CD8-positive, alpha-beta memory T cell (primary cell): ENCODE measurements around the gene UQCC2. TPM values are rescaled to one million over a fixed set of nuclear protein-coding genes. Genes with fewer than 3 reads are reported as not detected.

ENCODE experiments used
- CTCF ChIA-PET: fragments of 350-600 bp; sonication (Branson Sonifier 250); formaldehyde crosslinking; loops from one replicate; lab custom pipeline; 2021; ENCODE audit warnings: antibody characterized with exemption; lab: Charles Lee
- POLR2A ChIA-PET: fragments of 350-600 bp; sonication (Branson Sonifier 250); formaldehyde crosslinking; loops from one replicate; lab custom pipeline; 2021; ENCODE audit warnings: antibody characterized with exemption; lab: Charles Lee
- DNase-seq, 5 donors: peaks; one replicate each; pipeline versions ENCODE4 v3.0.0 to v3.0.0-alpha.2; 2020 to 2022; ENCODE audit warnings: mixed read lengths in 1 of 5
- H3K27ac ChIP-seq: one replicate; pipeline ENCODE4 v1.7.0; 2013; ENCODE audit warnings: low read depth, mild to moderate bottlenecking, low read length, moderate library complexity
- H3K27me3 ChIP-seq: 2 replicates; pipeline ENCODE4 v1.7.0; 2013; ENCODE audit warnings: low read length, mild to moderate bottlenecking; ENCODE audit not compliant: insufficient read depth, poor library complexity, severe bottlenecking
- H3K36me3 ChIP-seq: 2 replicates; pipeline ENCODE4 v1.7.0; 2013; ENCODE audit warnings: mild to moderate bottlenecking, low read length, moderate library complexity; ENCODE audit not compliant: insufficient read depth
- H3K4me1 ChIP-seq: 2 replicates; pipeline ENCODE4 v1.7.0; 2013; ENCODE audit warnings: mild to moderate bottlenecking, low read length, moderate library complexity; ENCODE audit not compliant: insufficient read depth
- H3K4me3 ChIP-seq: 2 replicates; pipeline ENCODE4 v1.7.0; 2013; ENCODE audit warnings: mild to moderate bottlenecking, low read length
- H3K9me3 ChIP-seq: 2 replicates; pipeline ENCODE4 v1.7.0; 2013; ENCODE audit warnings: mild to moderate bottlenecking, low read length
- H3K27ac Mint-ChIP-seq, 8 donors: one replicate each; pipeline ENCODE4 v1.8.0; 2020 to 2021; ENCODE audit warnings: mixed read lengths in 8 of 8, mild to moderate bottlenecking in 6 of 8, inconsistent platforms in 3 of 8, moderate library complexity in 3 of 8
- H3K27me3 Mint-ChIP-seq, 2 donors: one replicate each; pipeline ENCODE4 v1.8.0; 2020 to 2021; ENCODE audit warnings: mixed read lengths in 2 of 2, mild to moderate bottlenecking in 1 of 2, moderate library complexity in 1 of 2
- H3K36me3 Mint-ChIP-seq, 3 donors: one replicate each; pipeline ENCODE4 v1.8.0; 2020 to 2021; ENCODE audit warnings: mixed read lengths in 3 of 3, inconsistent platforms in 1 of 3, mild to moderate bottlenecking in 1 of 3
- H3K4me1 Mint-ChIP-seq, 3 donors: one replicate each; pipeline ENCODE4 v1.8.0; 2020 to 2021; ENCODE audit warnings: mixed read lengths in 3 of 3, inconsistent platforms in 1 of 3, mild to moderate bottlenecking in 1 of 3
- H3K4me3 Mint-ChIP-seq, 7 donors: one replicate each; pipeline ENCODE4 v1.8.0; 2020 to 2021; ENCODE audit warnings: mixed read lengths in 7 of 7, mild to moderate bottlenecking in 6 of 7, moderate library complexity in 4 of 7, inconsistent platforms in 2 of 7
- H3K9me3 Mint-ChIP-seq, 5 donors: one replicate each; pipeline ENCODE4 v1.8.0; 2020 to 2022; ENCODE audit warnings: mixed read lengths in 5 of 5, mild to moderate bottlenecking in 3 of 5, moderate library complexity in 2 of 5, inconsistent platforms in 1 of 5
- polyA plus RNA-seq: library from polyadenylated mRNA; unstranded; fragments of 300-500 nt; fragmentation: Illumina TruSeq; gene quantifications from one replicate; pipeline ENCODE4 v1.2.3, GENCODE V29; 2021
- total RNA-seq, 2 experiments: library from RNA; stranded (reverse); gene quantifications; one replicate each; pipeline ENCODE4 v1.2.3, GENCODE V29; 2021

Gene UQCC2
- total and polyA plus RNA-seq, 3 experiments from 2014 or later = 46.7 to 157 (median 150) TPM

GRCh38 chr6:33747823-33748222 lies 36.3 kb upstream of the UQCC2 start:
- POLR2A ChIA-PET = no interaction called here
- Mint-ChIP-seq H3K9me3 (no peaks in the 10 kb centered on the region), H3K36me3 (no peaks in the 10 kb centered on the region), H3K27ac (no peak overlapping the region), H3K4me1 (peaks cover 4 to 5% (median 5%) of the 10 kb centered on the region in 3 donors), H3K27me3 (peaks cover 12% of the 10 kb centered on the region in 2 donors), H3K4me3 (no peak overlapping the region)
- no peaks in the 10 kb centered on the region for H3K36me3 ChIP-seq
- H3K4me3 ChIP-seq = no peak overlapping the region
- no peaks in the 10 kb centered on the region for H3K4me1 ChIP-seq
- H3K27me3 ChIP-seq = peaks cover 4% of the 10 kb centered on the region
- no peak for DNase-seq
- H3K9me3 ChIP-seq = no peaks in the 10 kb centered on the region
- CTCF ChIA-PET = no interaction called here
- H3K27ac ChIP-seq = no peak overlapping the region

GRCh38 chr6:33746651-33747100 lies 35.2 kb upstream of the UQCC2 start, which contains the start of gene IP6K3:
Gene IP6K3, minus strand, starts transcription at chr6:33746905. Its CDS starts 11,429 bp downstream, at chr6:33735476.
- H3K27me3 ChIP-seq = peaks cover 4% of the 10 kb centered on the region
- H3K4me3 ChIP-seq = no peak within 1 kb of the TSS
- POLR2A ChIA-PET = no interaction called here
- H3K4me1 ChIP-seq = no peaks in the 10 kb centered on the region
- H3K9me3 Mint-ChIP-seq = no peaks in the 10 kb centered on the region
- peak within 1 kb of the TSS in 1 of 7 donors; percentile 6 for H3K4me3 Mint-ChIP-seq
- no peaks in the 10 kb centered on the region for H3K36me3 ChIP-seq
- no peaks in the 10 kb centered on the region for H3K9me3 ChIP-seq
- no peaks in the 10 kb centered on the region for H3K36me3 Mint-ChIP-seq
- H3K27me3 Mint-ChIP-seq = peaks cover 12 to 21% of the 10 kb centered on the region in 2 donors
- no peak for DNase-seq
- CTCF ChIA-PET = interaction anchor here (0.9 to 1.4 kb wide), 3 partner anchors 13 to 23 kb away, joined by 3 to 4 read pairs (median 3); no protein-coding TSS in a partner anchor
- peaks cover 4 to 5% (median 5%) of the 10 kb centered on the region in 3 donors for H3K4me1 Mint-ChIP-seq
- peak within 1 kb of the TSS in 1 of 8 donors; percentile 86 for H3K27ac Mint-ChIP-seq
- no peak within 1 kb of the TSS for H3K27ac ChIP-seq

DNA sequence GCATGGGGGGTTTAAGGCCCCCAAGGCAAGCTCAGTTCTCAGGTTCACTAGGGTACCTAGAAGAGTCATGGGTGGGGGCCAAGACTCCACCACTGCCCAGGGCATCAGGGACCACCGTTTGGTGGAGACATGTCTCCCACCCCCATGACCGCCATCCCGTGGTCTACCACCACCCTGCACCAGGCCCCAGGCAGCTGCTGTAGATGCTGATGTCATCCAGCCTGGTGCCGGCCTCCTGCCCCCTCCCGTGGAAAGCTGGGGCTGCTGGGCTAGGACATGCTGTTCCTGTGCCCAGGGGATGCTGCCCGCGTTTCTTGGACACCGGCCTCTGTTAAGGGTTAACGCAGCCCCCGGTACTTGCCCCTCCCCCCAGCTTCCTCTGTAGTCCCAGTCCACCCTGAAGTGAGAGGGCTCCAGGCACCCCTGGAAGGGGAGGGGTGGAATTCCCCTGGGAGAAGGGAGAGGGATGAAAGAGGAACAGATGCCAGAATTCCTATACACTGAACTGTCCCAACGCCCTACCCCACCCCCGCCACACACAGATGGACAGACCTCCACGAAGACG lies 34.6 kb upstream of the UQCC2 start:
- no peaks in the 10 kb centered on the region for H3K9me3 ChIP-seq
- H3K4me1 Mint-ChIP-seq = peaks cover 4 to 5% (median 5%) of the 10 kb centered on the region in 3 donors
- H3K4me1 ChIP-seq = no peaks in the 10 kb centered on the region
- H3K27ac ChIP-seq = no peak overlapping the region
- peaks cover 12 to 21% of the 10 kb centered on the region in 2 donors for H3K27me3 Mint-ChIP-seq
- POLR2A ChIA-PET = no interaction called here
- no peak overlapping the region for H3K4me3 Mint-ChIP-seq
- CTCF ChIA-PET = interaction anchor here (0.5 to 3.4 kb wide), 7 partner anchors 14 to 409 kb away, joined by 3 to 21 read pairs (median 3); no protein-coding TSS in a partner anchor
- no peaks in the 10 kb centered on the region for H3K36me3 Mint-ChIP-seq
- no peaks in the 10 kb centered on the region for H3K36me3 ChIP-seq
- no peak overlapping the region for H3K27ac Mint-ChIP-seq
- no peak overlapping the region for H3K4me3 ChIP-seq
- no peaks in the 10 kb centered on the region for H3K9me3 Mint-ChIP-seq
- H3K27me3 ChIP-seq = peaks cover 4% of the 10 kb centered on the region
- DNase-seq = no peak

DNA sequence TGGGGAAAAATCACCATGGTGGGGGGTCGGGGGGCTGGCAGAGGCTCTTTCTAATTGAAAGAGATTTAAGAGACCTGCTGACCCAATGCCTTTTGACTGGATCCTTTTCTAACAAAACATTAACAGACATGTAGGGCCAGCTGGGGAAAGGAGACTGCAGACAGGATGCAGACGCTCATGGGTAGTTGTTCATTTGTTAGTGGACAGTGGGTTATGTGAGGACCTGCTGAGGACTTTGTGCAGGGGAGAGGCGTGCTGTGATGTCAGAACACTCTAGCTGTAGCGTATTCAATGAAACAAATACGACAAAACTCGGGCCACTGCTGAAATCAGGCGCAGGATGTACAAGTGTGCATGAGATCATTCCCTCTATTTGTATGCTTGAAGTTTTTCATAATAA lies 34.0 kb upstream of the UQCC2 start:
- no peaks in the 10 kb centered on the region for H3K9me3 Mint-ChIP-seq
- Histone ChIP-seq H3K27me3 (peaks cover 4% of the 10 kb centered on the region), H3K4me3 (no peak overlapping the region), H3K36me3 (no peaks in the 10 kb centered on the region), H3K4me1 (no peaks in the 10 kb centered on the region), H3K9me3 (no peaks in the 10 kb centered on the region), H3K27ac (no peak overlapping the region)
- DNase-seq = no peak
- peaks cover 12 to 21% of the 10 kb centered on the region in 2 donors for H3K27me3 Mint-ChIP-seq
- POLR2A ChIA-PET = no interaction called here
- CTCF ChIA-PET = interaction anchor here (0.5 to 3.4 kb wide), 8 partner anchors 14 to 410 kb away, joined by 3 to 21 read pairs (median 4); no protein-coding TSS in a partner anchor
- peak overlapping the region in 1 of 7 donors; percentile 6 for H3K4me3 Mint-ChIP-seq
- H3K27ac Mint-ChIP-seq = peak overlapping the region in 1 of 8 donors; percentile 5
- H3K4me1 Mint-ChIP-seq = peaks cover 4 to 5% (median 5%) of the 10 kb centered on the region in 3 donors
- no peaks in the 10 kb centered on the region for H3K36me3 Mint-ChIP-seq

DNA sequence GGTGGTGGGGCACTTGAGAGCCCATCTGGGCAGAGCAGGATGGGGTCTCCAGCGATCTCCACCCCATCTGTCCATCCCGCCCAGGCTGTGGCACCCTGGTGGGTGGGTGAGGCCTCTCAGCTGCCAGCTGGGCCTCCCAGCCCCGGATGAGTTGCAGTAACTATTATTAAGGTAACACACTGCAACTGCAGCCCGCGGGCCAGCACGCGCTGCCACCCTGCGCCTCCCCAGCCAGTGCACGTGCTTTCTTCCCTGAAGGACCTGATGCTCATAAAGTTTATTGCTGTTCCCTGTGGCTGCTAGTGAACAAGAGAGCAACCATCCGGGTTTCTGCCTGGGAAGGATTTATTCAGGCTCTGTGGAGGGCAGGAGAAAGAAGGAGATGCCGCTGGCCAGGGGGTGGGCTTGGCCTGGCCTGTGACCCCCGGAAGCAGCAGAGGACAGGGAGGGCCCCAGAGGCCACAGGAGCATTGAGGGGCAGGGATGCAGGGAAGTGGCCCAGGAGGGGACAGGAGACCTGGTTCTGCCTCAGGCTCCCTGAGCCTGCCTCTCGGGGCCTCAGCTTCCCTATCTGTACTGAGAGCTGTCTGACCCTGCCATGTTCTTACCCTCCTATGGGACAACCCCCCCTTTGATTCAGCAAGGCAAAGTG lies 33.5 kb upstream of the UQCC2 start:
- peaks cover 4 to 5% (median 5%) of the 10 kb centered on the region in 3 donors for H3K4me1 Mint-ChIP-seq
- Histone ChIP-seq H3K27me3 (peaks cover 4% of the 10 kb centered on the region), H3K4me1 (no peaks in the 10 kb centered on the region), H3K4me3 (no peak overlapping the region), H3K27ac (no peak overlapping the region), H3K36me3 (no peaks in the 10 kb centered on the region), H3K9me3 (no peaks in the 10 kb centered on the region)
- H3K4me3 Mint-ChIP-seq = no peak overlapping the region
- POLR2A ChIA-PET = interaction anchor here (1.5 kb wide), 1 partner anchor 33 kb away, joined by 4 read pairs; the partner anchor contains the start of gene UQCC2
- no peaks in the 10 kb centered on the region for H3K9me3 Mint-ChIP-seq
- no peak overlapping the region for H3K27ac Mint-ChIP-seq
- H3K36me3 Mint-ChIP-seq = no peaks in the 10 kb centered on the region
- CTCF ChIA-PET = interaction anchor here (0.7 to 3.4 kb wide), 17 partner anchors 17 to 411 kb away, joined by 3 to 21 read pairs (median 4); partner anchors contain the start of gene LEMD2
- no peak for DNase-seq
- H3K27me3 Mint-ChIP-seq = peaks cover 12 to 21% of the 10 kb centered on the region in 2 donors

GRCh38 chr6:33744001-33744848 lies 32.7 kb upstream of the UQCC2 start:
- H3K27ac Mint-ChIP-seq = no peak overlapping the region
- no peaks in the 10 kb centered on the region for H3K9me3 ChIP-seq
- no peaks in the 10 kb centered on the region for H3K36me3 Mint-ChIP-seq
- peaks cover 12 to 20% of the 10 kb centered on the region in 2 donors for H3K27me3 Mint-ChIP-seq
- H3K4me1 Mint-ChIP-seq = peaks cover 4 to 5% (median 5%) of the 10 kb centered on the region in 3 donors
- ChIA-PET CTCF (interaction anchor here (0.6 to 3.4 kb wide), 28 partner anchors 14 to 705 kb away, joined by 3 to 21 read pairs (median 3); partner anchors contain the start of genes LEMD2 and UQCC2), POLR2A (interaction anchor here (1.5 kb wide), 1 partner anchor 33 kb away, joined by 4 read pairs; the partner anchor contains the start of gene UQCC2)
- DNase-seq = peak; percentile 55 to 78 (median 60)
- H3K27me3 ChIP-seq = peaks cover 4% of the 10 kb centered on the region
- H3K36me3 ChIP-seq = no peaks in the 10 kb centered on the region
- no peak overlapping the region for H3K4me3 ChIP-seq
- no peaks in the 10 kb centered on the region for H3K4me1 ChIP-seq
- no peaks in the 10 kb centered on the region for H3K9me3 Mint-ChIP-seq
- no peak overlapping the region for H3K4me3 Mint-ChIP-seq
- no peak overlapping the region for H3K27ac ChIP-seq

DNA sequence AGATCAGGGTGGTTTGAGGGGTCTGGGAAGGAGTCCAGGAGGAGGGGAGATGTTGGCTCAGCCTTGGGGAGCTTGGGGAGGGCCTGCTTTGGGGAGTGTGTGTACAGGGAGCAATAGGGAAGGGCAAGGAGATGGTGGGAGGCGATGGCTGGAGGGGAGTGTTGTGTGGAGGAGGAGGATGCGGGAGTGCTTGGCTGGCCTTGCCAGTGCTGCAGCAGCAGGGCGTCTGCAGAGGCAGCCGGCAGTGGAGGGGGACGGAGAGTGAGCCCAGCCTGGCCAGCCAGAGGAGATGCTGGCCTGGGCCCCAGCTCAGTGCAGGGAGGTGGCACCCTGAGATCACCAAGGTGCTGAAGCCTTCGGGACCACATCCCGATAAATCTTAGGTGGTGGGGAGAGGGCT lies 31.3 kb upstream of the UQCC2 start:
- Mint-ChIP-seq H3K4me3 (no peak overlapping the region), H3K27me3 (peaks cover 8 to 14% of the 10 kb centered on the region in 2 donors), H3K4me1 (peaks cover 4 to 5% (median 5%) of the 10 kb centered on the region in 3 donors), H3K27ac (no peak overlapping the region), H3K9me3 (no peaks in the 10 kb centered on the region), H3K36me3 (no peaks in the 10 kb centered on the region)
- no peaks in the 10 kb centered on the region for H3K27me3 ChIP-seq
- H3K9me3 ChIP-seq = no peaks in the 10 kb centered on the region
- ChIA-PET POLR2A (no interaction called here), CTCF (interaction anchor here (1.3 to 3.4 kb wide), 7 partner anchors 28 to 416 kb away, joined by 3 to 21 read pairs (median 5); partner anchors contain the start of gene UQCC2)
- no peaks in the 10 kb centered on the region for H3K4me1 ChIP-seq
- H3K36me3 ChIP-seq = no peaks in the 10 kb centered on the region
- no peak overlapping the region for H3K27ac ChIP-seq
- no peak overlapping the region for H3K4me3 ChIP-seq
- DNase-seq = no peak
